Effector memory CD4-positive, alpha-beta T cell (primary cell): ENCODE results near the gene ITIH4.

Experiments used
- DNase-seq, 3 donors: peaks; one replicate each; pipeline ENCODE4 v3.0.0-alpha.2; 2020
- H3K27ac ChIP-seq: 2 replicates; pipeline ENCODE4 v1.7.0; 2013; ENCODE audit warnings: mild to moderate bottlenecking, low read length, moderate library complexity; ENCODE audit not compliant: insufficient read depth, poor library complexity, severe bottlenecking
- H3K27me3 ChIP-seq: replicated peaks from 2 replicates; pipeline ENCODE4 v1.7.0; 2013; ENCODE audit warnings: mild to moderate bottlenecking, low read length; ENCODE audit not compliant: insufficient read depth, control insufficient read depth, poor library complexity, severe bottlenecking
- H3K36me3 ChIP-seq: 2 replicates; pipeline ENCODE4 v1.7.0; 2013; ENCODE audit warnings: mild to moderate bottlenecking, low read length, moderate library complexity; ENCODE audit not compliant: control insufficient read depth, insufficient read depth
- H3K4me1 ChIP-seq: 2 replicates; pipeline ENCODE4 v1.7.0; 2013; ENCODE audit warnings: low read length, mild to moderate bottlenecking; ENCODE audit not compliant: control insufficient read depth, insufficient read depth, poor library complexity, severe bottlenecking
- H3K4me3 ChIP-seq: 2 replicates; pipeline ENCODE4 v1.7.0; 2013; ENCODE audit warnings: low read length, low read depth, mild to moderate bottlenecking; ENCODE audit not compliant: insufficient read depth, poor library complexity, severe bottlenecking
- H3K9me3 ChIP-seq: 2 replicates; pipeline ENCODE4 v1.7.0; 2013; ENCODE audit warnings: mild to moderate bottlenecking, low read length, moderate library complexity; ENCODE audit not compliant: control insufficient read depth
- total RNA-seq, 3 donors: gene quantifications; one replicate each; lab custom pipeline; 2026; lab: John Stamatoyannopoulos, UW

ITIH4 gene
- total RNA-seq = 2.1 to 2.3 (median 2.3) reads per million in 3 donors

DNA sequence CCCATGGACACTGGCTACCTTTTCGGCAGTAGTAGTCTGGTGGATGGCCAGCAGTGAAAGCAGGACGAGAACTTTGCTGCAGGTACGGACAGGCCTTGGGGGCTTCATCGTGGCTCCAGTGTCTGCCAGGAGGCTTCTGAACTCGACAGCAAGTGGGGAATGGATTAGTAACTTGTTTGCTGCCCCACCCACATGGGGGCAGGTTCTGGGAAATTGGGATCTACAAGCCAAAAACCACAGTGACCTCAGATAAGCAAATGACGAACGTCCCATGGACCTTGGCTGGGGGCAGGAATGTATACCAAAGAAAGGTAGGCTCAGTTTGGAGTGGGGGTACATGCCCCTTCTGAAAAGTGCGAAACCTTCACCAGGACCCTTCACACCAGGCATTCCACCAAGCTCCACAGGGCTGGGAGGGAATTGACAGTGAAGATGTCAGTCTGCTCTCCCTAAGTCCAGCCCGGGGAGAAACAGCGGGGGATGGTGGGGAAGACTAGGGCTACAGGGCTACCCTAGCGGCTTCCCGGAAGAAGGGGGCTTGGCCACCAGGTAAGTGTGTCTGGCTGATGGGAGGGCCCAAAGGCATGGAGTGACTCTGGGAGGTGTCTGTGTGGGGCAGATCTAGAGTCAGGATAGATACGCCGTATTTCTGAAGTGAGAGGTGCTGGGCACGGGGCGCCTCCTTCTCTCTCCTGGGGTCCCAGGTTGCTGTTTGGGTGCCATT lies at the start of gene ITIH4:
ITIH4 (minus strand) TSS at position 138 of the 724 bp plus-strand sequence; CDS start at position 108, 30 bp downstream.
- Histone ChIP-seq H3K36me3 (peaks cover 7% of the 10 kb centered on the region), H3K4me1 (no peaks in the 10 kb centered on the region), H3K9me3 (no peaks in the 10 kb centered on the region), H3K27ac (no peak within 1 kb of the TSS), H3K27me3 (no peaks in the 10 kb centered on the region), H3K4me3 (no peak within 1 kb of the TSS)
- DNase-seq = no peak

- H3K27ac ChIP-seq = no peak overlapping the region
- H3K36me3 ChIP-seq = no peaks in the 10 kb centered on the region
- no peak overlapping the region for H3K4me3 ChIP-seq
- DNase-seq = no peak
- H3K9me3 ChIP-seq = no peaks in the 10 kb centered on the region
- H3K4me1 ChIP-seq = peaks cover 4% of the 10 kb centered on the region
- no peaks in the 10 kb centered on the region for H3K27me3 ChIP-seq
Measured at GRCh38 chr3:52880047-52880446, 49.6 kb upstream of the ITIH4 start.

DNA sequence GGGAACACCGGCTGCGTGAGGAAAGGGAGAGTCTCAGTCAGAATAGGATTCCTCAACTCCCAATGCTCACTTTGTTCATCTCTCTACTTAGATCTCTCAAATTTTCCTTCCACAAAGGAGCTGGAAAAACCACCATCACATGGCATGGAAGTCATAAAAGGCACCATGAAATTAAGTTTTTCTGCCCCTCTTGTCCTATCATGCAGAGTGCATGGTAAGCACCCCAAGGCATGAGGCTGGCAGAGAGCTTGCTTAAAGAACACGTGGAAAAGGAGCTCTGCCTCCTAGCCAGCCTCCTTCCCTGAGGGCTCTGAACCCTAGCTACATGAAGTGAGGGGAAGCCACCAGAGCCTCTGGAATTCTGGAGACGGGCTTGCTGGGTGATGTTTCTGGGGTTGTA lies 49.1 kb upstream of the ITIH4 start:
- DNase-seq = no peak
- Histone ChIP-seq H3K27ac (no peak overlapping the region), H3K4me1 (peaks cover 4% of the 10 kb centered on the region), H3K4me3 (no peak overlapping the region), H3K9me3 (no peaks in the 10 kb centered on the region), H3K27me3 (no peaks in the 10 kb centered on the region), H3K36me3 (no peaks in the 10 kb centered on the region)

GRCh38 chr3:52879090-52879489 lies 48.6 kb upstream of the ITIH4 start:
- H3K4me3 ChIP-seq = no peak overlapping the region
- H3K27ac ChIP-seq = no peak overlapping the region
- peaks cover 4% of the 10 kb centered on the region for H3K4me1 ChIP-seq
- no peak for DNase-seq
- no peaks in the 10 kb centered on the region for H3K9me3 ChIP-seq
- no peaks in the 10 kb centered on the region for H3K36me3 ChIP-seq
- no peaks in the 10 kb centered on the region for H3K27me3 ChIP-seq

DNA sequence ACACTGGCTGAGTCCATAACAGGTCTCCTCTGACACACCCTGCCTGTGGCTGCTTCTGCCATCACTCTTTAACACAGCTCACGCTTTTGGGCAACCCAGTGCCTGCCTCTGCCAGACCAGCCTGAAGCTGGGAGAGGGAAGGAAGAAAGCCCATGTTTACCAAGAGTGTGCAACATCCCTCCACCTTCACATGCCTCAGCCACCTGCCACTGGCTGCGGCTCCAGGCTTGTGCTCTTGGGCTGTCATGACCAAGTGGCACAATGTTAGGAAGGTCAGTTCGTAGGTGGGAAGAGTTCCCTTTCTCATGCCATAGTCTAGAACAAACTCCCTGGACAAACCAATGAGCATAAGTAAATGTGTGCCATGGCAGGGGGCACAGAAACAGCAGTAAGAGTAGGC lies 46.6 kb upstream of the ITIH4 start:
- no peaks in the 10 kb centered on the region for H3K36me3 ChIP-seq
- H3K27me3 ChIP-seq = no peaks in the 10 kb centered on the region
- H3K4me1 ChIP-seq = peaks cover 4% of the 10 kb centered on the region
- no peak for DNase-seq
- H3K4me3 ChIP-seq = no peak overlapping the region
- no peak overlapping the region for H3K27ac ChIP-seq
- no peaks in the 10 kb centered on the region for H3K9me3 ChIP-seq

DNA sequence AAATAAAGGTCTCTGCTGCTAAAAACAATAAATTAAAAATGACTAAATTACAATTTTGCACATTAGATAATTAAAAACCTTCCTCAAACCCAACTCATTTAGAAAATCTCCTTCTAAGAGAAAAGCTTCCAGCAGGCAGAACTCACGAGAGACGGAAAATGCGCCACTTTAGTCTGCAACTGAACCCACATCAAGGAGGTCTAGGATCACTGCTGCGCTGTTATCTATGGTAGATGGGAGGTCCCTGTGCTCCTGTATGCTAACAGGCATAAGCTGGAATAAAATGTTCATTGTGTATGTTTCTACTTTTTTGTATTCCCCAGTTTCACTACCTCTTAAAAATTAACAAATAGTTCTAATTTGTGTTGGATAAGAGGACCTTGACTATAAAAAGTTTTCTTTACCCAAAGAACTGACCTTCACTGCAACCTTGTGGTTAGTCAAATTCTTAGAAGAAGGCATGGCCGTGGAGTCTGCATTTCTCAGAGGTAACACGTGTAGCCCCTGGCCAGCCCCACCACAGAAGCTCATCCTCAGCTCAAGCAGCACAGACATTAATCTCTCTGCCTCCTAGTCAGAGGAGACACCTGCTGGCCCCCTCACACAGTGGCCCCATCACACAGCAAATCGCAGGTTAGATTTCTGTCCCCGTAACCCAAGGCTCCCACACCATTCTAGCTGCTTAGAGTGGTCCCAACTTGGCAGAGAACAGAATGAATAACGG lies 44.6 kb upstream of the ITIH4 start:
- Histone ChIP-seq H3K4me1 (peaks cover 4% of the 10 kb centered on the region), H3K27ac (no peak overlapping the region), H3K9me3 (no peaks in the 10 kb centered on the region), H3K36me3 (no peaks in the 10 kb centered on the region), H3K4me3 (no peak overlapping the region), H3K27me3 (no peaks in the 10 kb centered on the region)
- no peak for DNase-seq

GRCh38 chr3:52874160-52874701 lies 43.8 kb upstream of the ITIH4 start:
- peaks cover 4% of the 10 kb centered on the region for H3K36me3 ChIP-seq

DNA sequence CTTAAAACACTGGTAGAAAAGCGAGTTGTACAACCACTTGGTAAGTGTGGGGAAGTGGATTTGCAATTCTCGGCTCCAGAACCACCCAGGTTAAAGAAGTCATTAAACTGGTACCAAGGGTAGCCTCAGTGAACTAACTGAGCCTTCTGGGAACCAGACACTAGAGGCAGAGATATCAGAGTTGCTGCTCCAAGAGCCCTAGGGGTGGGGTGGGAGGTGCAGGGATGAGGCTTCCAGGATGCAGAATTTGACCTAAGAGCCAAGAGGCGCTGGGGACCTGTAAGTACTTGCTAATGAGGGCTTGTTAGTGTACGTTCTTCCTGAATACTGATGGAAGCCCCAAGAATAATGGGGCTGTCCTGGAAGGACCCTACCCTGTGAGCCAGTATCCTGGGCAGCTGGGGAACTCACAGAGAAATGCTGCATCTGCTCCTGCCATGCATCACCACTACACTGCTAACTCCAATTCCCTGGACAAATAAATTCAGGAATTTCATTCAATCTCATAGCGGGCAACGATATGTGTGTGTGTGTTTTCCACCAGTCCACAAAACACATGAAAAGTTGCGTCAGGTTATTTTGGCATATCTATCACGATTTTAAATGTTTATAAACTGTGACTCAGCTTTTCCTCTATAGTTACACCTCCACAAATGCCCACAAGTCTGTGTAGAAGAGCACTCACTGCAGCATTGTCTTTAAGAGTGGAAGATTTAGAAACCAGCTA lies 43.1 kb upstream of the ITIH4 start:
- Histone ChIP-seq H3K4me3 (no peak overlapping the region), H3K9me3 (no peaks in the 10 kb centered on the region), H3K36me3 (peaks cover 4% of the 10 kb centered on the region), H3K27me3 (no peaks in the 10 kb centered on the region), H3K27ac (no peak overlapping the region), H3K4me1 (peaks cover 4% of the 10 kb centered on the region)
- no peak for DNase-seq

More at GRCh38 chr3:52874160-52874701, 43.8 kb upstream of the ITIH4 start:
- peaks cover 4% of the 10 kb centered on the region for H3K4me1 ChIP-seq
- no peak overlapping the region for H3K4me3 ChIP-seq
- no peak for DNase-seq
- no peak overlapping the region for H3K27ac ChIP-seq
- H3K27me3 ChIP-seq = no peaks in the 10 kb centered on the region
- H3K9me3 ChIP-seq = no peaks in the 10 kb centered on the region

GRCh38 chr3:52872245-52872644 lies 41.8 kb upstream of the ITIH4 start:
- H3K36me3 ChIP-seq = peaks cover 4% of the 10 kb centered on the region
- H3K9me3 ChIP-seq = no peaks in the 10 kb centered on the region
- peaks cover 4% of the 10 kb centered on the region for H3K4me1 ChIP-seq
- DNase-seq = no peak
- no peaks in the 10 kb centered on the region for H3K27me3 ChIP-seq
- no peak overlapping the region for H3K27ac ChIP-seq
- no peak overlapping the region for H3K4me3 ChIP-seq
